ENCODE data around the gene VWA2.
"Not testable (repeated sequence)": the region's sequence is repeated elsewhere in the genome, so short reads cannot be mapped to it uniquely, and the experiment has no call there.

The VWA2 gene

DNA sequence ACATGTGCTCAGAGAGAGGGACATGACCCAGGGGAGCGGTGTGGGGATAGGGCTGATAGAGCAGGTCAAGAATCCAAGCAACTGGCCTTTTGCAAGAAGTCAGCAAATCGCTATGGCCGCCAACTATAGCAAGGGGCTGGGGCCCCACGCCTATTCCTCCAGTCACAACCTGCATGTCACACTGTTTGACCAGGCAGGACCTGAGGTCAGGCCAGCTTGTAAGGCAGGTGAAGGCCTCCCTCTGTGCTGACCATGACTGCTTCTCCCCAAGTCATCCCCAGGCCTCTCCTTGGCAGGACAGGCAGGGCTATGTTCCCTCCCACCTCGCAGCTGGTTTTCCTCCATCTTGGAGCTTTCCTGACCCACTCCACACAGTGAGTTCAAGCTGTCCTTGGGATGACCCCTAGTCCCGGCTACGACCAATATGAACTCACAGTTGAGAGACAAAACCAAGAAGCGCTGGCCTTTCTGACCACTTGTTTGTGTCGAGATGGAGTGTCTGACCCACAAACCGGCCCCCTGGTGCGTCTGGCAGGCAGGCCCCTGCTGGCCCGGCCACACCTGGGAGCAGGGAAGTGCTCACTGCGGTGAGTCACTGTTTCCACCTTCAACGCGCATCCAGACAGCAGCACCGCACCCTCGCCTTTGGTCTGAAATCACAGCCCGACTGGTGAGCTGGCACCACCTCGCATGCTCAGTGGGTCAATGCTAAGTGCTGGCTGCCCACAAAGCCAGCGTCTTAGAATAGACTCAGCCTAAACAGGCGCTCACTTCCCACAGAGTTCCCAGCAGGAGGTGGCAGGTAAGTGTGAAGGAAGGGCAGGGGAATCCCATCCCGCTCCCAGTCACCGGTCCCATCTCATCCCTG is 81.4 kb downstream of the VWA2 start:
- no peak for DNase-seq

GRCh38 chr10:114322344-114322743 is 83.3 kb downstream of the VWA2 start:
- DNase-seq = no peak

GRCh38 chr10:114323023-114323422 is 84.0 kb downstream of the VWA2 start:
- DNase-seq = no peak

- no peak for DNase-seq
Measured at GRCh38 chr10:114326795-114327194, 87.7 kb downstream of the VWA2 start.

DNA sequence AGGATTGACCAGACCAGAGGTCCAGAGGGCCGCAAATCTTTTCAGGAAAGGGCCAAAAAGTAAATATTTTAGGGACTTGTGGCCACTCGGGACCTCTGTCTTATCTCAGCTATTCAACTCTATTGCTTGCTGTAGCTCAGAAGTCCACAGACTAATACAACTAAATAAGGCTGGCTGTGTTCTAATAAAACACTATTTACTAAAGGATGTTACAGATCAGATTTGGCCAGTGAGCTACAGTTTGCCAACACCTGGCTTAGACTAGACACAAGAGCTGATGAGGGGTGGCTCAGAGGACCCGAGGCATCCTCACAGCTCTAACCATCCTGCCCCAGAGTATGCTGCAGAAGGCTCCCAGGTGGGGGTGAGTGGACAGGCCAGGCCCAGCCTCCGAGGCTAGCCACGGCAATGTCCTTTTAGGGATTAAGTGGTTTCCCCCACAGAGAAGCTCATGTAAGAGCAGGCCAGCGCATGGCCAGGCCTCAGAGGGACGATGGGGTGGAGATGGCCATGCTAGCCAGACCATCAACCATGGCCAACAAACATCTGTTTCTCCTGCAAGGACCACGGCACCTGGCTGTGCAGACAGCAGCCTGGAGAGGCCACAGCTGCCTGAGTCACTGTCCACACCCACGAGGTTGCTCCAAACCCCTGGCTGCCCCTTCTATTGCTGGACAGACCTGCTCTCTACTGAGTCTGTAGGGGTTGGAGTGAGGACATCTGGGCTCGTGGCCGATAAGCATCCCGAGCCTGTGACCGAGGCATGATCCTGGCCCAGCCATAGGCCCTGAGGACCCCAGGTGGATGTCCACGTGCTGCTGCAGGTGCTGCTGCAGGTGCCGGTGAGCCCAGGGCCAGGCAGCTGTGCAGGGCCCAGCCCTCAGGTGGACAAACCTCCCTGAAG is 88.7 kb downstream of the VWA2 start:
- no peak for DNase-seq

DNA sequence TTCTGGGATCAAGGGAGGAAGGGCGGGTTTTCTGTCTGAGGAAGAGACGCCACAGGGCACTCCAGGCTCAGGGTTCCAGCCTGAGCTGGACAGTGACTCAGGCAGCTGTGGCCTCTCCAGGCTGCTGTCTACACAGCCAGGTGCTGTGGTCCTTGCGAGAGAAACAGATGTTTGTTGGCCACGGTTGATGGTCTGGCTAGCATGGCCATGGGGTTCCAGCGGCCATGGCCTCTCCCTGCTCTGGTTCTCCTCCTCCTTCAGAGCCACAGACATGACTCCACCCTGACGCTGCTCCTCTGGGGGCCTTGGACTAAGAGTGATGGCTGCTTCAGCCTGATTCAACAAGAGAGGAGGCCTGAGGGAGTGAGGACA is 89.4 kb downstream of the VWA2 start:
- DNase-seq = peak; percentile 40

GRCh38 chr10:114328874-114329273 is 89.8 kb downstream of the VWA2 start:
- DNase-seq = no peak

DNA sequence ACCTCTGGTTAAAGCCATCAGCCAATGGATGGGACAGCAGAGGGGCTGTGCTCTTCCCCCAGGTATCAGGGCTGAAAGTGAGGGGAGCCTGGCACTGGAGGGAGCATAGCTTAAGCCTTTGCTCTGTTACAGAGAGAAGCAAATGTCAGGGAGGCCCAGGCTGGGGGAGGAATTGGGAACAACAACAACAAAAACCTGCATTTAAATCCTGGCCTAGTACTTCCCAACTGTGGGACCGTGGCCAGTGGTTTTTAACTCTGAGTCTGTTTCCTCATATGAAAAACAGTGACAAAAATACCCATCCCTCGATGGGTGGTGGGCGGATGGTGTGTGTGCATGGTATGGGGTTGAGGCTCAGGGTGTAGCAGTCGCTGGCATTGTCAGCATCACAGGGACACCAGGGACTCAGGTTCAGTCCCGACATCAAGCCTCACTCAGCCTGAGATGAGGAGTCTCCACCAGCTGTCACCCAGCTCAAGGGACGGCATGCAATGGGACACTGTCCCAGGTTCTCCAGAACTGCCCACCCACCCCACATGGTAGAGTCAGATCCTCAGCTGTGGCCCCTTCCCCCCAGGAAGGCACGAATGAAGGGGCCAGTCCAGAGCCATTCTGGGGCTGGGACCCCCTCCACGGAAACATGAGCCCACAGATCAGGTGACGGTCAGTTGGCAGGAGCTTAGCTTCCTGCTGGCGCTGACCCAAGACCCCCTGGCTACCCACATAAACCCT is 90.7 kb downstream of the VWA2 start:
- no peak for DNase-seq

DNA sequence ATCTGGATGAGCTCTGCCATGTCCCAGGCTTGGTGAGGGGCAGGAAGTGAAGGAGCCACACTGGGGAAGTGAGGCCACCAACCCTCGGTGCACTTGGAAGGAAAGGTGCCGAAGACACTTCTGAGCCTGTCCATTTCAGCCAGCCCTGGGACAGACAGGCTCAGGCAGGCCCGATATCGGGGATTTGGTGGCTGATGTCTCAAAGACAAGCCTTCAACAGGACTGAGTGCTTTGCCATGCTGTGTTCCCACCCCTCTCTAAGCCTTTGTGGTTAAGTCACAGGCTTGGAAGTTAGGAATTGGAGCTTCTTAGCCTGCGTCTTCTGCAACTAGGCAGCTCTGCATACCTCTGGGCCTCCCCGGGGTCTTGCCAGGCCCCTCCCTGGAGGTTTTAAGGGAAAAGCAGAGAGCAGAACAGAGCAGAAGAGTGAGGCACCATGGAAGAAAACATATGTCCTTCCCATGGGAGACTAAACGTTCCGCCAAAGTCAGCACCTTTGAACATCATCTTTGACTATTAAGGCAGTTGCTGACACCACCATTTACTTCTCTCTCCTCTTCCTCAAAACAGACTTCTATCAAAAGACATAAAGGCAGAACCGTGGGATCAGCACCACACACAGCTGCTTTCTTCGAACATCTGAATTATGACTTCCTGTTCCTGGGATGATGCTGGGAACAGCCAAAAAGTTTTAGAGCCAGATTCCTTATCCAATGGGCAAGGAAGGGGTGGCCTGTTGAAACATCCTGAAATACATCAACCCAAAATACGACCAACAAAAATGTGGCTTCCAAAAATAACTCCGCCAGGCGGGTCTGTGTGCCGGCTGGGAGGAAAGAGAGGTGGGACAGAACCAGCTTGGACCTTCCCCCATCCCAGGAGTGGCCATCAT is 93.5 kb downstream of the VWA2 start:
- DNase-seq = no peak

DNA sequence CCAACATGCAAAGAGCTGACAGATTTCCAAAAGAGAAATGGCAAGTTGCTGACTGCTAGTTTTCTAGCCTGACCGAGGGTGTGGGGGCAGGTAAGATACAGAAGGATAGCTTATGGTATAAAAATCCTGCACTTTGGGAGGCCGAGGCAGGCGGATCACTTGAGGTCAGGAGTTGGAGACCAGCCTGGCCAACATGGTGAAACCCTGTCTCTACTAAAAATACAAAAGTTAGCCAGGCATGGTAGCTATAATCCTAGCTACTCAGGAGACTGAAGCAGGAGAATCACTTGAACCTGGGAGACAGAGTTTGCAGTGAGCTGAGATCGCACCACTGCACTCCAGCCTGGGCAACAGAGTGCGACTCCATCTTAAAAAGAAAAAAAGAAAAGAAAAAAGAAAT is 94.4 kb downstream of the VWA2 start:
- not testable (repeated sequence) for DNase-seq

GRCh38 chr10:114334301-114334700 is 95.2 kb downstream of the VWA2 start:
- DNase-seq = no peak

- DNase-seq = no peak
Measured at GRCh38 chr10:114335614-114336013, 96.6 kb downstream of the VWA2 start.

DNA sequence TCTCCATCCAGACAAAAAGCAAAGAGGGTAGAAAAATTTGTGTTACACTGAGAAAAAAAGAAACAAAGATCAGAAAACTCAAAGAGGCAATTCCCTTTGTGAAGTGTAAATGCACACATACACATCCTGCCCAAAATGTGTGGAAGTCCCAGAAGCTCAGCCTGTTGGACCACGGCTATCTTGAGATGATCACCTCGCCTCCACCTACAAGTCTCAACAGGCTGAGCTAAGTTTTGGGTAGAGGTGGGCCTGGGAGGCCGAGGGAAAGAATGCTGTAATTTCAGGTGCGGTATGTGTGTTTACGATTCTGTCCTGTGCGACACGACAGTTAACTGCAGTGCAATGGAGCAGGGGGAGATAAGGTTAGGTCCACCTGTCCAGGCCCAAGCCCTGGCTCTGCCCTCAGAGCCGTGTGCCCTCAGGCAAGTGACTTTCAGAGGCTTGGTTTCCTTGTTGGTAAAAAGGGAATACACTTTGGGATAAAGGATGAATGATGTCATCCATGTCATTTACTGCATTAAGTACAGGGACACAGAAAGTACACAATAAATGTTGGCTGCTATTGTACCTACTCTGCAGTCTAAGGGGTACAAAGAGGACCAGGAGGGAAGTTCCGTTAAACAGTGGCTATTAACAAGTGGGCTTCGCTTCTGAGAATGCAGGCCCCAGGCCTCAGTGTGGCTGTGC is 97.9 kb downstream of the VWA2 start:
- no peak for DNase-seq

- DNase-seq = no peak
Measured at GRCh38 chr10:114337510-114338462, 98.7 kb downstream of the VWA2 start.

GRCh38 chr10:114340816-114341215 is 101.8 kb downstream of the VWA2 start:
- no peak for DNase-seq

All from DMS53 (cell line).